Activated T-cell treated with anti-CD3 and anti-CD28 coated beads, Interleukin-2, amount 50 U/mL, for 1 hour (primary cell): ENCODE data around the gene MYCN.

Source experiments
- DNase-seq: peaks from one replicate; pipeline ENCODE4 v3.0.0-alpha.2; 2020

MYCN gene

GRCh38 chr2:15932394-15933183 lies 7.8 kb upstream of the MYCN start:
- no peak for DNase-seq

GRCh38 chr2:15933184-15933845 lies 7.0 kb upstream of the MYCN start:
- DNase-seq, result no peak

- DNase-seq, result no peak
Measured at GRCh38 chr2:15934291-15934945, 5.9 kb upstream of the MYCN start.

GRCh38 chr2:15935189-15935588 lies 5.2 kb upstream of the MYCN start:
- no peak for DNase-seq

DNA sequence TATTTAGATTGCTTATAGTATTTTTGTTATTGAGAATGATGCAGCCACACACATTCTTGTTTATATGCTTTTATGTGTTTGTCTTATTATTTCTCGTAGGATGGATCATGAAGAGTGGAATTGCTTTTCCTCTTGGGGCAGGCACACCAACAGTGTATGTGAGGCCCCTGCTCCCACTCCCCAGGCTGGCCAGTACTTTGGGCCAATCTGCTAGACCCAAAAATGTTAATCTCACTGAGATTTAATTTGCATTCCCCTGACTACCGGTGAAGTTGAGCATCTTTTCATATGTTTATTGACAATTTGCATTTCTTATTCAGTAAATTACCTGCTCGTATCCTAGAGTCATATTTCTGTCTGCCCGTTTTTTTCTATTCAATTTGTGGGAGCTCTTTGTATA lies 4.7 kb upstream of the MYCN start:
- no peak for DNase-seq

DNA sequence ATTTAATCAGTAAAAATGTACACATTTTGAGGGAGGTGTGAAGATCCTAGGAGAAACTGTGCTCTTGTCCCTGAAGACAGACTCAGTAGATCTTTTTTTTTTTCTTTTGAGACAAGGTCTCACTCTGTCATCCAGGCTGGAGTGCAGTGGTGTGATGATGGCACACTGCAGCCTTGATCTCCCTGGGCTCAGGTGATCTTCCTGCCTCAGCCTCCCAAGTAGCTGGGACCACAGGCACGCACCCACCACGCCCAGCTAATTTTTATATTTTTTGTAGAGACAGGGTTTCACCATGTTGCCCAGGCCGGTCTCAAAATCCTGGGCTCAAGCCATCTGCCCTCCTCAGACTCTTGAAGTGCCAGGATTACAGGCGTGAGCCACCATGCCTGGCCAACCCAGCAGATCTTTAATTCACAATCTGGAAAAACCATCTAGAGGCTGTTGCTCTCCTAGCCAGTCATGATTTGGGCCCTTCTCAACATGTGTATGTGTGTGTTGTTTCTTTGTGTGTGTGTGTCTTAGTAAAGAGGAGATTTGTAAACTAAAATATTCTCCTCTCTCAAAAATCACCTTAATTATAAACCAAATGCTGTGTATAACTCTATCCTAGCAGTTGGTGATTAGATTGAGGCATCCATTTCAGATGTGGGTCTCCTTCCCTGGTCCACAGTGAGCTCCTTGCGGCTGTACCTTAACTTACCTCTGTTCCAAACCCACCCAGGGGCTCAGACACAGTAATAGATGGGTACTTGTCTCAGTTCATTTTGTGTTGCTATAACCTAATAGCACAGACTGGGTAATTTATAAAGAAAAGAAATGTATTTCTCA lies 3.9 kb upstream of the MYCN start:
- DNase-seq, result no peak

- no peak for DNase-seq
Measured at GRCh38 chr2:15937105-15937881, 3.1 kb upstream of the MYCN start.

DNA sequence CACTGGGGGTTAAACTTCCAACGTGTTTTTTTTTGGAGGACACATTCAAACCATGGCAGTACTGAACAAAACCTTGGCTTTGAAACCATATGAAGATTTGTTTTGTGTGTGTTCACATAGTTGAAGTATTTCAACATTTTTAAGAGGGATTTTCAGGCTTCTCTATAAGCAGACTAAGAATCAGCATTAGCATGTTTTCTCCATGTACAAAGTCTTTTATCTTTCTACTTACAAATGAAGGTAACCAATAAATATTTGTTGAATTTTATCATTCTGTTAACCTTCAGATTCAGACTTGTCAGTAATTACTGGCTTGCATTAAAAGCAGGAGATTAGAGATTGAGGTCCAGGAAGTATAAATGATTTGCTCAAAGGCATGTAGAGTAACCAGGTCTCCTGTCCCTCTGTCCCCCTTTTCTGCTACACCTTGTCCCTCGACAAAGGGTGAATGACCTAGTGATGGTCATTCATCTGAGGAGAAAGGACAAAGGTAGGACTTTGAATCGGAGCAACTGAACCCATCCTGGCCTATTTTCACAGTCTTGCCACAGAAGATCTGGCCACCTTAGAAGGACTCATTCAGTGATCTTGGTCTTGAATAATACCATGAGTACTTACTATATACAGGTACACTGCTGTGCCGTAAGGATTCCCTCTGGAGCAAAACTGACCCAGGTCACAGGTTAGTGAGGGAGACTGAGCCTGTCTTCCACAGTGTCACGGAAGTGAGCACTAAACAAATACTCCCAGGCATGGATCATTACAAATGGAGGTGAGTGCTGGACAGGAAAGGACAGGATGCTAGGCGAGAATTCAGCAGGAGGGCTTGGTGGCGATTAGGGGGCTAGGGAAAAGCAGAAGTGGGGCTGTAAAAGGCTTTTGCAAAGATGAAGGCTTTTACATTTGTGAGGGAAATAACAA lies 2.2 kb upstream of the MYCN start:
- DNase-seq, result no peak

DNA sequence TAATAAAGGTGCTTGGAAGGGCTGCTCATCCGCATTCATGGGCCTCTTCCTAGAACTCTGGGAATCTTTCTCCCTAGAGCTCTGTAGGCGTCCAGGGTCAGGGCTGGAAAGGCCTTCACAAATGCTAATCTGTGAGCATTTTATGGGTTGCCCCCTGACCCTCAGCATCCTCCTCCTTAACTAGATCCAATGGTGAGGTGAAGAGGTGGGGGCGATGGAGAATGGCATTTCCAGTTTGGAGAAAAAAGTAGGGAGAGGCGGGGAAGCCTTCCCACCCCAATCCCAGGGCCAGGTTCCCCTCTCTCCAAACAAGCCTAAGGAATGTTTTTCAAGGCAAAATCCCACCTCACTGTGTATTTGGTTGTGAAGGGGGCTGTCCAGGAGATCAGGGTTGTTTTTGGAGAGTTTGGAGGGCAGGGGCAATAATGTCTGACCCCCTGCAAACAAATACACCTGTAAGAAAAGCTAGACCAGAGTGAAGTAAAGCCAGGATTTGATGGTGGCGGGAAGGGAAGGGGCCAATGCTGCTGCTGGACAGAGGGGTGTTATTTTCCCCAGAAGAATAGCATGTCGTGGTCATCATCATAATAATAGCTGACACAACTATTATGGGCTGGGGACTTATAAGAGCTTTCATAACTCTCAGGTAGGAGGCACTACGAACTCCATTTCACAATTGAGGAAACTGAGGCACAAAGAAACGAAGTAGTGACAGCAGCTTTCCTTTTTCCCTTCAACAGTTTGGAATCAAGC lies 1.4 kb upstream of the MYCN start:
- DNase-seq, result no peak

GRCh38 chr2:15939556-15939853 lies 845 bp upstream of the MYCN start:
- DNase-seq, result peak; percentile 47

DNA sequence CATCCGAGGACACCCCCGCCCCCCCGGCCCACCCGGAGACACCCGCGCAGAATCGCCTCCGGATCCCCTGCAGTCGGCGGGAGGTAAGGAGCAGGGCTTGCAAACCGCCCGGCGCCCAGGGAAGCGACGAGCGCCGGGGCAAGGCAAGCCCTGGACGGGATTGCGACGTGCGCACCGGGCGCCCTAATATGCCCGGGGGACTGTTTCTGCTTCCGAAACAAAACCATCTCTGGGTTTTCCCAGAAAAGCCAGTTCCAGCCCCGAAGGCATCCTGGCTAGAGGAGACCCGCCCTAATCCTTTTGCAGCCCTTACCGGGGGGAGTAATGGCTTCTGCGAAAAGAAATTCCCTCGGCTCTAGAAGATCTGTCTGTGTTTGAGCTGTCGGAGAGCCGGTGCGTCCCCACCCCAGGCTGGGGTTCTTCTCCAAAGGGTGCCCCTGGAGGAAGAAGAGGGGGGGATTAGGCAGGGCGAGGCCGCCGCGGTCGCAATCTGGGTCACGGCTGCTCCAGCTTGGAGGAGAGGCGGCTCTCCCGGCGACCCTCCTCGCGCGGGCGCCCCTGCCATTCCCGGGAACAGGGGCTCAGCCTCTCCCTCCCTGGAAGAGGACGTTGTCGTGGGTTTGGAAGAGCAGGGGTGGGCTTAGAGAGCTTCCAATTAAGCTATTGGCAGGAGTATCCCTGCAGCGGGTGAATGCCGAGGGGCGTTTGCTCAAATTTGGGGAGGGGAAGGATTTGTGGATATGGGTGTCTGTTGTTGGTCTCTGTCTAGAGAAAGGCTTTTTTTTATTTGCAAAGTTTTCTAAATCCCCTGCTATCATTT lies 521 bp downstream of the MYCN start:
- no peak for DNase-seq

- no peak for DNase-seq
Measured at GRCh38 chr2:15941481-15941850, 1.1 kb downstream of the MYCN start.

- DNase-seq, result peak; percentile 19
Measured at GRCh38 chr2:15941871-15942710, 1.7 kb downstream of the MYCN start.

- DNase-seq, result no peak
Measured at GRCh38 chr2:15942711-15943345, 2.5 kb downstream of the MYCN start.

DNA sequence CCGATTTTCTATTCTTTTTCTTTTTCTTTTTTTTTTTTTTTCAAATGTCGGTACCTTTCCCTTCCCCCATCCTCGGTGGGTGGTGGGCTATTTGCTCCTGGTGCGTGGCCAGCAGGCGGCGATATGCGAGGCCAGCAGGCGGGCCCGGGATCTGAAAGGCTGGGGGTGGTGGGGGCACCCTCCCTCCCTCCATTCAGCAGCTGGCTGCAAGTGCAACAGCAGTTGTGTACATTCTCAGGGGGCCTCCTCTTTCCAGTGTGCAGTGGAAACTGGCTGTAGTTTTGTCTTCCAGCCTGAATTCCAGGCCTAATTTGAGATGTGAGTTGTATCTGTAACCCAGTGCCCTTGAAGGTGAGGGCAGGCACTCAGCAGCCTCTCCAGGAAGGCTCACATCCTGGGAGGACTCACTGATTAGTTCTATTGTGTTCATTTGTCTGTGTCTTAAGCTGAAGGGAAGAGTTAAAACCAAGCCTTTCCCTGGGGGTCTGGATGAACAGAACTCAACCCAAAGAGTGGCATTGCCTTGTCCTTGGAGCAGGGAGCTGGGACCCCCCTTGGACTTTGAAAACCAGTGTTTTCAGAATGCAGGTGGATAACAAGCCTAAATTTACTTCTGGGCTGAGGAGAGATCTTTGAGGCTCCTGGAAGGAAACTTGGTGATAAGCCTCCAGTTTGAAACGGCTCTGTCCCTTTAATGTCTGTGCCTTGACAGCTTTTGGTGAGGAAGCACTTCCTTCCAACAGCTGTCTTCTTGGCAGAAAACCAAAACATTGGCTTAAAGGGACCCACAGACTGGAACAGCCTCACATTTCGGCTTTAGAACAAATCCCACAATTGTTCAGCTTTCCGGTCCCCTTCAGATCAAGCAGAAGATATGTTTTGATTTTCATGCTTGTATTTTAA lies 3.3 kb downstream of the MYCN start:
- DNase-seq, result no peak

DNA sequence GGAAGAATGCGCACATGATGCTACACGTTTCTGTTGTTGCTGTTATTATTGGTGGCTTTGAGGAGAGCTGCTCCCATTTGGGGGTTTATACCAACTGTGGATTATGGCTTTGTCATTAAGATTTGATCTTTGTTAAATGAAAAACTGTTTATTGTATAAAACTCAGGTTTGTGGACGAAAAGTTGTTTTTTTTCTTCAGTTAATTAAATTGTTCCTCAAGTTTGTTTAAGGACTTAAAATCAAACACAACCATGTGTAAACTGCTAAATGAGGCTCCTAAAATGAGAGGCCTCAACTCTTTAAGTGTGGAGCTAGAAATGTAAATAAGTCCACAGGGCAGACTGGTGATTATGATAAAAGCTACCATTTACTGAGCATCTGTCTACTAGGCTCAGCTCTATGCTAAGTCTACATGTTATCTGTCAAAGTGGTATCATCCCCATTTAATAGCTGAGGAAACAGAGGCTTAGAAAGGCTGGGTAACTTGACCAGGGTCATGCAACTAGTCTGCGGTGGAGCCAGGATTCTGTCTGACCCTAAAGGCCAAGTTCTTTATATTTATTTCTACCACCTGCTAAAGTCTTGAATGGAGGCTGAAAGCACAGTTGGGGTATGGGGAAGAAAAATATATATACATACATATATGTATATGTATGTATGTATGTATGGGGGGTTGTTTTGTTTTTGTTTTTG lies 4.1 kb downstream of the MYCN start:
- DNase-seq, result no peak
